ENCODE data around the gene ZNF738.

ZNF738 gene

DNA sequence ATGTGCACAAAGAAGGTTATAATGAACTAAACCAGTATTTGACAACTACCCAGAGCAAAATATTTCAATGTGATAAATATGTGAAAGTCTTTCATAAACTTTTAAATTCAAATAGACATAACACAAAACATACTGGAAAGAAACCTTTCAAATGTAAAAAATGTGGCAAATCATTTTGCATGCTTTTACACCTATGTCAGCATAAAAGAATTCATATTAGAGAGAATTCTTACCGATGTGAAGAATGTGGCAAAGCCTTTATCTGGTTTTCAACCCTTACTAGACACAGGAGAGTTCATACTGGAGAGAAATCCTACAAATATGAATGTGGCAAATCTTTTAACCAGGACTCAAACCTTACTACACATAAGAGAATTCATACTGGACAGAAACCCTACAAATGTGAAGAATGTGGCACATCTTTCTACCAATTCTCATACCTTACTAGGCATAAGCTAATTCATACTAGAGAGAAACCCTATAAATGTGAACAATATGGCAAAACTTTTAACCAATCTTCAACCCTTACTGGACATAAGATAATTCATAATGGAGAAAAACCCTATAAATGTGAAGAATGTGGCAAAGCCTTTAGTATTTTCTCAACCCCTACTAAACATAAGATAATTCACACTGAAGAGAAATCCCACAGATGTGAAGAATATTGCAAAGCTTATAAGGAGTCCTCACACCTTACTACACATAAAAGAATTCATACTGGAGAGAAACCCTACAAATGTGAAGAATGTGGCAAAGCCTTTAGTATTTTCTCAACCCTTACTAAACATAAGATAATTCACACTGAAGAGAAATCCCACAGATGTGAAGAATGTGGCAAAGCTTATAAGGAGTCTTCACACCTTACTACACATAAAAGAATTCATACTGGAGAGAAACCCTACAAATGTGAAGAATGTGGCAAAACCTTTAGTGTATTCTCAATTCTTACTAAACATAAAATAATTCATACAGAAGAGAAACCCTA lies 64.5 kb downstream of the ZNF738 start:
- no peak for DNase-seq (ENCODE audit: low read depth)

All from HS-5 (cell line).